Measurements from ENCODE around the gene ATAD3A. TPM values are rescaled to one million over a fixed set of nuclear protein-coding genes. Genes with fewer than 3 reads are reported as not detected.

Gene ATAD3A
- total and polyA plus RNA-seq, 9 of the 15 experiments (the other 6 are each of a cell fraction or from before 2014, with no cell fraction given) = 0.10 to 173 (median 36.7) TPM

- TF ChIP-seq ZBTB33 (CRISPR knock-in tag; IDR thresholded peaks at IDR 0.05) (peak; percentile 78), ZBTB9 (CRISPR knock-in tag; IDR thresholded peaks at IDR 0.05) (no peak), HBP1 (CRISPR knock-in tag; IDR thresholded peaks at IDR 0.05) (no peak), ZBTB40 (IDR thresholded peaks at IDR 0.05) (no peak), ZBTB40 (CRISPR knock-in tag; IDR thresholded peaks at IDR 0.05) (no peak), SRSF1 (IDR thresholded peaks at IDR 0.05; ENCODE audit: low read depth, low read length) (no peak), ZNF224 (CRISPR knock-in tag; IDR thresholded peaks at IDR 0.05) (no peak), COPS2 (conservative IDR thresholded peaks at IDR 0.05) (no peak), STAG1 (CRISPR knock-in tag; IDR thresholded peaks at IDR 0.05; ENCODE audit: borderline replicate concordance) (no peak), SAFB (IDR thresholded peaks at IDR 0.05; ENCODE audit: borderline replicate concordance, low read depth, low read length) (no peak), SUPT5H (IDR thresholded peaks at IDR 0.05) (peak; percentile 28; the same call in 1 of the 2 replicates)
These were observed 23.4 kb downstream of the ATAD3A start (continued) for GRCh38 chr1:1535201-1536018.

Measured in K562 (cell line).